GM12878 (cell line): ENCODE data around the gene OSBPL10. TPM values are rescaled to one million over a fixed set of nuclear protein-coding genes. Genes with fewer than 3 reads are reported as not detected.

ENCODE experiments used
- ATAC-seq: fragments of 200-7000 bp; cut with Tn5 transposase; 3 replicates; pipeline ENCODE4 v1.9.1; 2020; ENCODE audit warnings: mild to moderate bottlenecking, moderate library complexity
- BruUV-seq: library from RNA; stranded (reverse); fragments of 400-500 nt; replicated peaks from 2 replicates; lab custom pipeline; 2021; lab: Mats Ljungman, UMichigan
- CTCF ChIA-PET: fragments of 300-600 bp; sonication (Branson Sonifier 250); formaldehyde crosslinking; extraction: SDS; loops from one replicate; lab custom pipeline; 2021; ENCODE audit warnings: inconsistent platforms; lab: Yijun Ruan, JAX
- POLR2A ChIA-PET: fragments of 350-600 bp; formaldehyde crosslinking; extraction: SDS; loops from one replicate; lab custom pipeline; 2021; ENCODE audit warnings: inconsistent platforms; lab: Charles Lee
- RAD21 ChIA-PET: fragments of 300-600 bp; sonication (Branson Sonifier 250); formaldehyde crosslinking; loops from one replicate; lab custom pipeline; 2023; ENCODE audit warnings: antibody characterized with exemption; ENCODE audit not compliant: unreplicated experiment; lab: Charles Lee
- SMC1A ChIA-PET: fragments of 300-600 bp; sonication (Branson Sonifier 250); formaldehyde crosslinking; loops from one replicate; lab custom pipeline; 2023; ENCODE audit not compliant: unreplicated experiment, uncharacterized antibody; lab: Charles Lee
- DNase-seq: peaks from one replicate; pipeline ENCODE4 v3.0.0-alpha.2; 2011; ENCODE audit warnings: low read depth, low spot score
- FAIRE-seq: peaks from 3 replicates; lab custom pipeline; 2011; peaks lifted over from hg19 to GRCh38; lab: Jason Lieb, UNC
- H2AFZ ChIP-seq: 2 replicates; pipeline ENCODE4 v1.6.0; 2011; ENCODE audit warnings: low read depth, low read length, control low read depth; ENCODE audit not compliant: control insufficient read depth
- H3K27ac ChIP-seq: 2 replicates; pipeline ENCODE4 v1.5.1; 2011; ENCODE audit warnings: control low read depth; ENCODE audit not compliant: control insufficient read depth, insufficient read depth
- H3K27me3 ChIP-seq, 2 experiments: replicated peaks in 1 of 2; 2 replicates each; pipeline versions ENCODE4 v1.6.0 to v1.6.1; 2011; ENCODE audit warnings: low read length in 1 of 2; ENCODE audit not compliant: control insufficient read depth in 2 of 2, insufficient read depth in 2 of 2
- H3K36me3 ChIP-seq, 2 experiments: 2 replicates each; pipeline ENCODE4 v1.5.1; 2011; ENCODE audit warnings: low read length in 1 of 2; ENCODE audit not compliant: control insufficient read depth in 2 of 2, insufficient read depth in 2 of 2
- H3K4me1 ChIP-seq: 2 replicates; pipeline ENCODE4 v1.6.1; 2011; ENCODE audit warnings: mild to moderate bottlenecking, low read length, moderate library complexity, mixed read lengths; ENCODE audit not compliant: control insufficient read depth, insufficient read depth
- H3K4me2 ChIP-seq: 2 replicates; pipeline ENCODE4 v1.6.0; 2011; ENCODE audit warnings: control low read depth; ENCODE audit not compliant: control insufficient read depth, insufficient read depth
- H3K4me3 ChIP-seq: fragments of 200-600 bp; sonication (generic); 2 replicates; pipeline ENCODE4 v1.5.1; 2016
- H3K79me2 ChIP-seq: 2 replicates; pipeline ENCODE4 v1.6.0; 2011; ENCODE audit warnings: low read length; ENCODE audit not compliant: control insufficient read depth, insufficient read depth
- H3K9ac ChIP-seq: 2 replicates; pipeline ENCODE4 v1.8.0; 2011; ENCODE audit warnings: low read length, control low read depth, mixed read lengths; ENCODE audit not compliant: control insufficient read depth, insufficient read depth
- H3K9me3 ChIP-seq: replicated peaks from 3 replicates; pipeline ENCODE4 v1.5.1; 2011; ENCODE audit warnings: mild to moderate bottlenecking, low read length; ENCODE audit not compliant: control insufficient read depth, insufficient read depth
- H4K20me1 ChIP-seq: 2 replicates; pipeline ENCODE4 v1.6.0; 2011; ENCODE audit not compliant: control insufficient read depth, insufficient read depth
- EGR1 ChIP-seq, 2 experiments: IDR thresholded peaks; 1 replicate in 1 of 2; 2 replicates in 1 of 2; pipeline ENCODE4 v1.6.1; 2011 to 2012; ENCODE audit warnings: low read depth in 2 of 2, low read length in 2 of 2, borderline replicate concordance in 1 of 2, mild to moderate bottlenecking in 1 of 2, moderate library complexity in 1 of 2
- WGBS: methylation state at CpG from one replicate; pipeline ENCODE4 v1.1.6; 2016; ENCODE audit warnings: low lambda C conversion rate; ENCODE audit not compliant: insufficient replicate concordance, insufficient coverage; ENCODE audit errors: missing lambda C conversion rate; 5-methylcytosine and 5-hydroxymethylcytosine counted together
- in situ Hi-C: fragments of 300-500 bp; cut with MboI; formaldehyde crosslinking; loops from 9 replicates; pipeline ENCODE4 v1.14.3; 2018; ENCODE audit warnings: mixed read lengths
- intact Hi-C: fragments of 100-400 bp; cut with micrococcal nuclease; formaldehyde crosslinking; loops from one replicate; pipeline ENCODE4 v1.14.2; 2022; ENCODE audit not compliant: unreplicated experiment
- polyA plus RNA-seq, 11 experiments: library from polyadenylated mRNA; depleted of rRNA in 4 of 11; unstranded in 6 of 11; stranded (reverse) in 5 of 11; fragments of >200 nt; fragmentation: Nextera tagmentation in 4 of 11; fragmentation: Illumina TruSeq in 1 of 11; extraction: Ambion mirVana in 4 of 11; extraction: Trizol in 1 of 11; gene quantifications; 1 replicate in 1 of 11; 2 replicates in 10 of 11; pipeline versions ENCODE4 v1.2.1 to v1.2.3, GENCODE V29; 2011 to 2016; ENCODE audit warnings: inconsistent platforms in 2 of 11, missing spikeins in 2 of 11, low read depth in 1 of 11
- total RNA-seq, 4 experiments: library from RNA; depleted of rRNA in 3 of 4; stranded (reverse); fragments of >200 nt in 3 of 4; fragmentation: Illumina TruSeq in 1 of 4; extraction: Trizol in 1 of 4; gene quantifications; 2 replicates each; pipeline versions ENCODE4 v1.2.1 to v1.2.3, GENCODE V29; 2013 to 2021
- TF ChIP-seq, protein P1 (sequence below): fragments of 450-650 bp; IDR thresholded peaks from 2 replicates; pipeline ENCODE4 v1.6.1; 2017; ENCODE audit warnings: antibody characterized with exemption, mild to moderate bottlenecking, moderate library complexity

Gene OSBPL10
- total and polyA plus RNA-seq, 10 of the 15 experiments (the other 5 are each of a cell fraction or from before 2014, with no cell fraction given), result 0.03 to 0.25 (median 0.09) TPM; not detected in 5

DNA sequence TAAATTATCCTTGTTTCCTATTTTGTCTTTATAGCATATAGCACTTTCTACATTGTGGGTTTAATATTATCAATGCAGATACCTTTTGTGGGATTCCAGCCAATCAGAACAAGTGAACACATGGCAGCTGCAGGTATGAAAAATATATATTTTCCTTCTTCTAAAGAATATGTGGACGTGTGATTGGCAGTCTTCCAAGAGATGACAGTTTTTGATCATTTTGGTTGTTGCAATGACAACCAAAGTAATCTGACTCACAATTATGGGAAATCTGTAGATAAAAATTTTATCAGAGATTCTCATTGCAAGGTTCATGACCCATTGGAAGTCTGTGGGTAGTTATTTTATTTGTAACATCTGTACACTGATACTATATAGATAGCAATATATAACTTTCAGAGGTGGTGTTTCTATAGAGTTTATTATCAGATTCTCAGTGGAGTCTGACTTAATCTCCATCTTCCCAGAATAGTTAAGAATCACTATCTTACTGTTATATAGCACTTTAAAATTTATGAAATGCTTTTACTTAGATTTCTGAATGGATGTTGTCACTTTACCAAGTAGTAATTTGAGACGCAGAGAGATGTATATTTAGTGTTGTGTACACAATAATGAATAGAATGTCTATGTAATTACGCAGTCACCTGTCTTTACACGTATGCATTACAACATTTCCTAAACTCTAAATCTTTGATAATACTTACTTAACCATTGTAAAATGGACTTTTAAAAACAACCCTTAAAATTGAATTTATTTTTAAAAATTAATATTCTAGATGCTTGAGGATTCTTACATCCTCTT is 365.8 kb downstream of the OSBPL10 start:
- no peaks in the 10 kb centered on the region; the same call in 1 of the 3 replicates for H3K9me3 ChIP-seq
- CTCF ChIA-PET, result no interaction called here
- WGBS, result 96% methylated on average over 4 of the region's 4 CpGs
- H3K4me2 ChIP-seq, result no peak overlapping the region
- no peaks in the 10 kb centered on the region for H4K20me1 ChIP-seq
- H3K36me3 ChIP-seq, result peaks cover 0 to 11% of the 10 kb centered on the region in 2 experiments; a peak in 1 of 4 replicates
- no peak overlapping the region for H3K27ac ChIP-seq
- FAIRE-seq (no peak), DNase-seq (no peak), ATAC-seq (no peak)
- H3K4me1 ChIP-seq, result no peaks in the 10 kb centered on the region
- POLR2A ChIA-PET, result no interaction called here
- no peak overlapping the region for H2AFZ ChIP-seq
- in situ Hi-C loops (no loop called here), intact Hi-C loops (loop anchor here (5.0 to 10.0 kb wide), 2 partner anchors 53 to 530 kb away; no protein-coding TSS in a partner anchor)
- no peak overlapping the region for H3K4me3 ChIP-seq
- no TSS peak for BruUV-seq
- SMC1A ChIA-PET, result no interaction called here
- TF ChIP-seq EGR1 (IDR thresholded peaks at IDR 0.05; ENCODE audit: borderline replicate concordance in 1 of 2, low read depth in 2 of 2, low read length in 2 of 2), result no peak
- TF ChIP-seq, protein P1, sequence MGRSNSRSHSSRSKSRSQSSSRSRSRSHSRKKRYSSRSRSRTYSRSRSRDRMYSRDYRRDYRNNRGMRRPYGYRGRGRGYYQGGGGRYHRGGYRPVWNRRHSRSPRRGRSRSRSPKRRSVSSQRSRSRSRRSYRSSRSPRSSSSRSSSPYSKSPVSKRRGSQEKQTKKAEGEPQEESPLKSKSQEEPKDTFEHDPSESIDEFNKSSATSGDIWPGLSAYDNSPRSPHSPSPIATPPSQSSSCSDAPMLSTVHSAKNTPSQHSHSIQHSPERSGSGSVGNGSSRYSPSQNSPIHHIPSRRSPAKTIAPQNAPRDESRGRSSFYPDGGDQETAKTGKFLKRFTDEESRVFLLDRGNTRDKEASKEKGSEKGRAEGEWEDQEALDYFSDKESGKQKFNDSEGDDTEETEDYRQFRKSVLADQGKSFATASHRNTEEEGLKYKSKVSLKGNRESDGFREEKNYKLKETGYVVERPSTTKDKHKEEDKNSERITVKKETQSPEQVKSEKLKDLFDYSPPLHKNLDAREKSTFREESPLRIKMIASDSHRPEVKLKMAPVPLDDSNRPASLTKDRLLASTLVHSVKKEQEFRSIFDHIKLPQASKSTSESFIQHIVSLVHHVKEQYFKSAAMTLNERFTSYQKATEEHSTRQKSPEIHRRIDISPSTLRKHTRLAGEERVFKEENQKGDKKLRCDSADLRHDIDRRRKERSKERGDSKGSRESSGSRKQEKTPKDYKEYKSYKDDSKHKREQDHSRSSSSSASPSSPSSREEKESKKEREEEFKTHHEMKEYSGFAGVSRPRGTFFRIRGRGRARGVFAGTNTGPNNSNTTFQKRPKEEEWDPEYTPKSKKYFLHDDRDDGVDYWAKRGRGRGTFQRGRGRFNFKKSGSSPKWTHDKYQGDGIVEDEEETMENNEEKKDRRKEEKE, result no peak
- H3K9ac ChIP-seq, result no peak overlapping the region
- H3K27me3 ChIP-seq, result no peaks in the 10 kb centered on the region
- H3K79me2 ChIP-seq, result peaks cover 4% of the 10 kb centered on the region
- RAD21 ChIA-PET, result no interaction called here
